NCI-H748 (cell line): ENCODE measurements around the gene VGLL2.

Experiments used
- DNase-seq: peaks from one replicate; lab custom pipeline; 2025; ENCODE audit not compliant: unreplicated experiment; lab: John Stamatoyannopoulos, UW

Gene VGLL2

GRCh38 chr6:117265410-117266256 is at the start of gene VGLL2:
VGLL2 (plus strand) TSS chr6:117265558; CDS start chr6:117265764, 206 bp downstream.
- DNase-seq = peak; percentile 74

GRCh38 chr6:117222861-117223260 is 42.5 kb upstream of the VGLL2 start:
- no peak for DNase-seq

- DNase-seq = no peak
Observed at GRCh38 chr6:117226778-117227177, 38.6 kb upstream of the VGLL2 start.

GRCh38 chr6:117227245-117227962 is 38.0 kb upstream of the VGLL2 start:
- no peak for DNase-seq

- no peak for DNase-seq
Observed at GRCh38 chr6:117228202-117228601, 37.2 kb upstream of the VGLL2 start.

- no peak for DNase-seq
Observed at GRCh38 chr6:117229870-117230269, 35.5 kb upstream of the VGLL2 start.

- no peak for DNase-seq
Observed at GRCh38 chr6:117231466-117231865, 33.9 kb upstream of the VGLL2 start.

GRCh38 chr6:117232196-117232595 is 33.2 kb upstream of the VGLL2 start:
- no peak for DNase-seq

- DNase-seq = no peak
Observed at GRCh38 chr6:117233145-117233544, 32.2 kb upstream of the VGLL2 start.

GRCh38 chr6:117237561-117237960 is 27.8 kb upstream of the VGLL2 start:
- no peak for DNase-seq

- peak; percentile 13 for DNase-seq
Observed at GRCh38 chr6:117244571-117244970, 20.8 kb upstream of the VGLL2 start.

GRCh38 chr6:117244979-117245378 is 20.4 kb upstream of the VGLL2 start:
- peak; percentile 66 for DNase-seq

- no peak for DNase-seq
Observed at GRCh38 chr6:117253785-117254184, 11.6 kb upstream of the VGLL2 start.

- DNase-seq = no peak
Observed at GRCh38 chr6:117262799-117263198, 2.6 kb upstream of the VGLL2 start.

GRCh38 chr6:117263353-117263927 is 1.9 kb upstream of the VGLL2 start:
- no peak for DNase-seq

GRCh38 chr6:117264369-117264691 is 1.0 kb upstream of the VGLL2 start:
- DNase-seq = no peak

- no peak for DNase-seq
Observed at GRCh38 chr6:117264692-117265409, 507 bp upstream of the VGLL2 start.

GRCh38 chr6:117266257-117267053 is 1.1 kb downstream of the VGLL2 start:
- no peak for DNase-seq

GRCh38 chr6:117267054-117267347 is 1.6 kb downstream of the VGLL2 start:
- no peak for DNase-seq

GRCh38 chr6:117267766-117268534 is 2.6 kb downstream of the VGLL2 start:
- DNase-seq = peak; percentile 22
